SK-N-SH (cell line): ENCODE measurements around the gene ABCA4. TPM values are rescaled to one million over a fixed set of nuclear protein-coding genes. Genes with fewer than 3 reads are reported as not detected.

Experiments used
- CTCF ChIA-PET: fragments of 300-600, 350-600 bp; formaldehyde crosslinking; extraction: SDS; loops from one replicate; lab custom pipeline; 2021; lab: Yijun Ruan, JAX
- POLR2A ChIA-PET: fragments of 350-600 bp; sonication (Branson Sonifier 250); formaldehyde crosslinking; extraction: SDS; loops from one replicate; lab custom pipeline; 2020; ENCODE audit warnings: antibody characterized with exemption, inconsistent platforms; lab: Yijun Ruan, JAX
- DNase-seq: peaks from one replicate; pipeline ENCODE4 v3.0.0; 2012
- H2AFZ ChIP-seq: fragments of 200-600 bp; sonication (generic); 2 replicates; pipeline ENCODE4 v1.8.1; 2016; ENCODE audit warnings: antibody characterized with exemption, mild to moderate bottlenecking, low read depth
- H3F3A ChIP-seq: fragments of 200-600 bp; sonication (generic); replicated peaks from 2 replicates; pipeline ENCODE3; 2016; ENCODE audit warnings: antibody characterized with exemption, mild to moderate bottlenecking; ENCODE audit not compliant: insufficient read depth
- H3K27ac ChIP-seq, 2 experiments: fragments of 200-500 bp in 1 of 2; fragments of 200-600 bp in 1 of 2; sonication (Bioruptor generic) in 1 of 2; sonication (generic), shearing (Covaris generic) in 1 of 2; 2 replicates each; pipeline versions ENCODE4 v1.5.1 to v1.6.1; 2014 to 2016; ENCODE audit warnings: low read depth in 2 of 2, inconsistent platforms in 1 of 2, low read length in 1 of 2, mild to moderate bottlenecking in 1 of 2, mixed read lengths in 1 of 2
- H3K27me3 ChIP-seq: fragments of 200-600 bp; sonication (generic), shearing (Covaris generic); 2 replicates; pipeline ENCODE4 v1.6.1; 2016; ENCODE audit warnings: mixed run types; ENCODE audit not compliant: insufficient read depth
- H3K36me3 ChIP-seq, 2 experiments: fragments of 200-500 bp in 1 of 2; fragments of 200-600 bp in 1 of 2; sonication (Bioruptor generic) in 1 of 2; sonication (generic) in 1 of 2; replicated peaks in 1 of 2; 2 replicates each; pipeline versions ENCODE3 to v1.5.1; 2014 to 2016; ENCODE audit warnings: low read length in 1 of 2, mild to moderate bottlenecking in 1 of 2; ENCODE audit not compliant: insufficient read depth in 2 of 2, control insufficient read depth in 1 of 2
- H3K4me1 ChIP-seq, 2 experiments: fragments of 200-500 bp in 1 of 2; fragments of 200-600 bp in 1 of 2; sonication (Bioruptor generic) in 1 of 2; sonication (generic), shearing (Covaris generic) in 1 of 2; 2 replicates each; pipeline versions ENCODE4 v1.5.1 to v1.6.1; 2014 to 2016; ENCODE audit warnings: low read depth in 1 of 2, low read length in 1 of 2, mixed run types in 1 of 2; ENCODE audit not compliant: insufficient read depth in 2 of 2, control insufficient read depth in 1 of 2
- H3K4me2 ChIP-seq: fragments of 200-600 bp; sonication (generic), shearing (Covaris generic); 2 replicates; pipeline ENCODE4 v1.6.1; 2017; ENCODE audit warnings: mixed run types
- H3K4me3 ChIP-seq, 2 experiments: fragments of 200-500 bp in 1 of 2; fragments of 200-600 bp in 1 of 2; sonication (Bioruptor generic) in 1 of 2; sonication (generic), shearing (Covaris generic) in 1 of 2; 2 replicates each; pipeline versions ENCODE4 v1.5.1 to v1.8.1; 2014 to 2016; ENCODE audit warnings: low read depth in 2 of 2, inconsistent platforms in 1 of 2, low read length in 1 of 2, mild to moderate bottlenecking in 1 of 2, mixed read lengths in 1 of 2, moderate library complexity in 1 of 2
- H3K79me2 ChIP-seq: fragments of 200-600 bp; sonication (generic); 2 replicates; pipeline ENCODE4 v1.8.1; 2017; ENCODE audit warnings: mild to moderate bottlenecking; ENCODE audit not compliant: insufficient read depth
- H3K9ac ChIP-seq: fragments of 200-600 bp; sonication (generic); 2 replicates; pipeline ENCODE4 v1.6.1; 2017; ENCODE audit warnings: mixed run types
- H3K9me2 ChIP-seq: fragments of 200-600 bp; sonication (generic); 2 replicates; pipeline ENCODE4 v1.6.1; 2017; ENCODE audit warnings: mixed run types
- H3K9me3 ChIP-seq: fragments of 200-600 bp; sonication (generic); 2 replicates; pipeline ENCODE4 v1.6.1; 2017; ENCODE audit warnings: mixed run types, mild to moderate bottlenecking, moderate library complexity
- H4K20me1 ChIP-seq: fragments of 200-600 bp; sonication (generic); 2 replicates; pipeline ENCODE4 v1.6.1; 2017; ENCODE audit warnings: mild to moderate bottlenecking, mixed run types; ENCODE audit not compliant: insufficient read depth
- CTCF ChIP-seq: fragments of 200-600 bp; sonication (generic); IDR thresholded peaks from 2 replicates; pipeline ENCODE4 v1.6.1; 2017; ENCODE audit warnings: antibody characterized with exemption, mild to moderate bottlenecking, moderate library complexity
- ELF1 ChIP-seq: IDR thresholded peaks from 2 replicates; pipeline ENCODE4 v1.4.0; 2012
- FOSL2 ChIP-seq: IDR thresholded peaks from 2 replicates; pipeline ENCODE4 v1.4.0; 2012; ENCODE audit warnings: low read depth, mild to moderate bottlenecking, moderate library complexity, borderline replicate concordance
- MXI1 ChIP-seq: IDR thresholded peaks from 2 replicates; pipeline ENCODE4 v1.6.1; 2012; ENCODE audit warnings: mild to moderate bottlenecking, low read depth, low read length, improper control_type of control experiment
- PBX3 ChIP-seq: IDR thresholded peaks from 2 replicates; pipeline ENCODE4; 2012
- RAD21 ChIP-seq: IDR thresholded peaks from 2 replicates; pipeline ENCODE4 v1.6.1; 2012; ENCODE audit warnings: mild to moderate bottlenecking, low read length
- RCOR1 ChIP-seq: fragments of 150-350 bp; IDR thresholded peaks from 2 replicates; pipeline ENCODE4 v1.6.1; 2017; ENCODE audit warnings: antibody characterized with exemption, low read length
- SMC3 ChIP-seq: IDR thresholded peaks from 2 replicates; pipeline ENCODE4 v1.6.1; 2012; ENCODE audit warnings: low read depth, low read length, improper control_type of control experiment
- TEAD4 ChIP-seq: IDR thresholded peaks from 2 replicates; pipeline ENCODE4 v1.4.0; 2012; ENCODE audit warnings: mild to moderate bottlenecking, borderline replicate concordance; ENCODE audit not compliant: insufficient read depth
- USF2 ChIP-seq: fragments of 150-350 bp; IDR thresholded peaks from 2 replicates; pipeline ENCODE4 v1.6.1; 2017; ENCODE audit warnings: antibody characterized with exemption, low read length, low read depth, borderline replicate concordance
- YY1 ChIP-seq: IDR thresholded peaks from 2 replicates; pipeline ENCODE4 v1.4.0; 2012; ENCODE audit warnings: low read depth, mild to moderate bottlenecking
- WGBS: methylation state at CpG from one replicate; pipeline ENCODE4 v1.1.6; 2017; ENCODE audit warnings: low lambda C conversion rate; 5-methylcytosine and 5-hydroxymethylcytosine counted together
- polyA plus RNA-seq, 3 experiments: library from polyadenylated mRNA; depleted of rRNA; stranded (reverse); fragments of >200 nt; gene quantifications; 2 replicates each; pipeline ENCODE4 v1.2.3, GENCODE V29; 2012

ABCA4 gene
- polyA plus RNA-seq, 1 of the 3 experiments (the other 2 are of a cell fraction) = 0.03 TPM

GRCh38 chr1:94025383-94026340, 95.3 kb downstream of the ABCA4 start:
- no peak overlapping the region; a peak in 1 of 4 replicates for H3K4me3 ChIP-seq
- ChIA-PET CTCF (interaction anchor here (0.6 to 35.1 kb wide), 73 partner anchors 12 to 781 kb away, joined by 3 to 889 read pairs (median 4); partner anchors contain the start of gene ARHGAP29), POLR2A (interaction anchor here (1.0 kb wide), 1 partner anchor 14 kb away, joined by 3 read pairs; no protein-coding TSS in a partner anchor)
- H3K4me2 ChIP-seq = no peak overlapping the region
- H3K9me3 ChIP-seq = no peaks in the 10 kb centered on the region
- H3K27ac ChIP-seq = no peak overlapping the region
- 57% methylated on average over 18 of the region's 18 CpGs for WGBS
- no peak overlapping the region for H3K9ac ChIP-seq
- no peaks in the 10 kb centered on the region for H3K27me3 ChIP-seq
- H3K4me1 ChIP-seq = peaks cover 0 to 8% of the 10 kb centered on the region in 2 experiments; a peak in 1 of 4 replicates
- H4K20me1 ChIP-seq = no peaks in the 10 kb centered on the region
- no peaks in the 10 kb centered on the region for H3K79me2 ChIP-seq
- no peaks in the 10 kb centered on the region for H3K9me2 ChIP-seq
- no peaks in the 10 kb centered on the region for H3F3A ChIP-seq
- no peak overlapping the region for H2AFZ ChIP-seq
- no peaks in the 10 kb centered on the region for H3K36me3 ChIP-seq
- DNase-seq = peak; percentile 74
- peak; percentile 86 for TF ChIP-seq RAD21
- TF ChIP-seq RCOR1 = 0 out of 2 replicates have a peak, but pooled peaks have one; percentile 13
- TF ChIP-seq YY1 = no peak
- TF ChIP-seq MXI1 = no peak
- peak; percentile 85 for TF ChIP-seq CTCF
- no peak for TF ChIP-seq USF2
- no peak for TF ChIP-seq FOSL2
- no peak for TF ChIP-seq ELF1
- no peak for TF ChIP-seq PBX3
- TF ChIP-seq TEAD4 = no peak
- TF ChIP-seq SMC3 = peak; percentile 90
- TF ChIP-seq, all 33 proteins: peak for 4
